ENCODE results near the gene TBC1D7.
A peak's percentile ranks its signal among the peaks of the same experiment; 100 is the strongest.

The TBC1D7 gene

GRCh38 chr6:13318821-13319220 is 9.5 kb downstream of the TBC1D7 start:
- DNase-seq, result no peak

- no peak for DNase-seq
Observed at GRCh38 chr6:13315896-13316295, 12.4 kb downstream of the TBC1D7 start.

GRCh38 chr6:13314806-13315205 is 13.5 kb downstream of the TBC1D7 start:
- DNase-seq, result no peak

- DNase-seq, result no peak
Observed at GRCh38 chr6:13311155-13311554, 17.2 kb downstream of the TBC1D7 start.

GRCh38 chr6:13308332-13308731 is 20.0 kb downstream of the TBC1D7 start:
- DNase-seq, result no peak

- DNase-seq, result peak; percentile 8 to 61
Observed at GRCh38 chr6:13307508-13307995, 20.8 kb downstream of the TBC1D7 start.

GRCh38 chr6:13305791-13306190 is 22.5 kb downstream of the TBC1D7 start:
- no peak for DNase-seq

GRCh38 chr6:13305288-13305687 is 23.0 kb downstream of the TBC1D7 start:
- no peak for DNase-seq

GRCh38 chr6:13304580-13305260 is 23.6 kb downstream of the TBC1D7 start:
- no peak for DNase-seq

GRCh38 chr6:13304101-13304500 is 24.2 kb downstream of the TBC1D7 start:
- DNase-seq, result no peak

GRCh38 chr6:13303668-13304017 is 24.7 kb downstream of the TBC1D7 start:
- DNase-seq, result peak; percentile 27 to 54

GRCh38 chr6:13302751-13303667 is 25.3 kb downstream of the TBC1D7 start:
- DNase-seq, result peak; percentile 60 to 85

- DNase-seq, result no peak
Observed at GRCh38 chr6:13302291-13302690, 26.0 kb downstream of the TBC1D7 start.

- no peak for DNase-seq
Observed at GRCh38 chr6:13300643-13301590, 27.4 kb downstream of the TBC1D7 start.

- no peak for DNase-seq
Observed at GRCh38 chr6:13299918-13300317, 28.4 kb downstream of the TBC1D7 start.

- peak in 1 of 2 donors; percentile 35 for DNase-seq
Observed at GRCh38 chr6:13299403-13299821, 28.9 kb downstream of the TBC1D7 start.

- no peak for DNase-seq
Observed at GRCh38 chr6:13298446-13298845, 29.9 kb downstream of the TBC1D7 start.

- no peak for DNase-seq
Observed at GRCh38 chr6:13297391-13297790, 30.9 kb downstream of the TBC1D7 start.

GRCh38 chr6:13296536-13296997 is 31.8 kb downstream of the TBC1D7 start:
- no peak for DNase-seq

- DNase-seq, result no peak
Observed at GRCh38 chr6:13295576-13295975, 32.8 kb downstream of the TBC1D7 start.

- no peak for DNase-seq
Observed at GRCh38 chr6:13294499-13295069, 33.8 kb downstream of the TBC1D7 start.

- no peak for DNase-seq
Observed at GRCh38 chr6:13292774-13293173, 35.6 kb downstream of the TBC1D7 start.
